GM12878 (cell line): ENCODE measurements around the gene SSR3. TPM values are rescaled to one million over a fixed set of nuclear protein-coding genes. Genes with fewer than 3 reads are reported as not detected.

ENCODE experiments used
- ATAC-seq: fragments of 200-7000 bp; cut with Tn5 transposase; 3 replicates; pipeline ENCODE4 v1.9.1; 2020; ENCODE audit warnings: mild to moderate bottlenecking, moderate library complexity
- BruUV-seq: library from RNA; stranded (reverse); fragments of 400-500 nt; replicated peaks from 2 replicates; lab custom pipeline; 2021; lab: Mats Ljungman, UMichigan
- CTCF ChIA-PET: fragments of 300-600 bp; sonication (Branson Sonifier 250); formaldehyde crosslinking; extraction: SDS; loops from one replicate; lab custom pipeline; 2021; ENCODE audit warnings: inconsistent platforms; lab: Yijun Ruan, JAX
- POLR2A ChIA-PET: fragments of 350-600 bp; formaldehyde crosslinking; extraction: SDS; loops from one replicate; lab custom pipeline; 2021; ENCODE audit warnings: inconsistent platforms; lab: Charles Lee
- RAD21 ChIA-PET: fragments of 300-600 bp; sonication (Branson Sonifier 250); formaldehyde crosslinking; loops from one replicate; lab custom pipeline; 2023; ENCODE audit warnings: antibody characterized with exemption; ENCODE audit not compliant: unreplicated experiment; lab: Charles Lee
- SMC1A ChIA-PET: fragments of 300-600 bp; sonication (Branson Sonifier 250); formaldehyde crosslinking; loops from one replicate; lab custom pipeline; 2023; ENCODE audit not compliant: unreplicated experiment, uncharacterized antibody; lab: Charles Lee
- DNase-seq: peaks from one replicate; pipeline ENCODE4 v3.0.0-alpha.2; 2011; ENCODE audit warnings: low read depth, low spot score
- FAIRE-seq: peaks from 3 replicates; lab custom pipeline; 2011; peaks lifted over from hg19 to GRCh38; lab: Jason Lieb, UNC
- H2AFZ ChIP-seq: 2 replicates; pipeline ENCODE4 v1.6.0; 2011; ENCODE audit warnings: low read depth, low read length, control low read depth; ENCODE audit not compliant: control insufficient read depth
- H3K27ac ChIP-seq: 2 replicates; pipeline ENCODE4 v1.5.1; 2011; ENCODE audit warnings: control low read depth; ENCODE audit not compliant: control insufficient read depth, insufficient read depth
- H3K27me3 ChIP-seq, 2 experiments: replicated peaks in 1 of 2; 2 replicates each; pipeline versions ENCODE4 v1.6.0 to v1.6.1; 2011; ENCODE audit warnings: low read length in 1 of 2; ENCODE audit not compliant: control insufficient read depth in 2 of 2, insufficient read depth in 2 of 2
- H3K36me3 ChIP-seq, 2 experiments: 2 replicates each; pipeline ENCODE4 v1.5.1; 2011; ENCODE audit warnings: low read length in 1 of 2; ENCODE audit not compliant: control insufficient read depth in 2 of 2, insufficient read depth in 2 of 2
- H3K4me1 ChIP-seq: 2 replicates; pipeline ENCODE4 v1.6.1; 2011; ENCODE audit warnings: mild to moderate bottlenecking, low read length, moderate library complexity, mixed read lengths; ENCODE audit not compliant: control insufficient read depth, insufficient read depth
- H3K4me2 ChIP-seq: 2 replicates; pipeline ENCODE4 v1.6.0; 2011; ENCODE audit warnings: control low read depth; ENCODE audit not compliant: control insufficient read depth, insufficient read depth
- H3K4me3 ChIP-seq: fragments of 200-600 bp; sonication (generic); 2 replicates; pipeline ENCODE4 v1.5.1; 2016
- H3K79me2 ChIP-seq: 2 replicates; pipeline ENCODE4 v1.6.0; 2011; ENCODE audit warnings: low read length; ENCODE audit not compliant: control insufficient read depth, insufficient read depth
- H3K9ac ChIP-seq: 2 replicates; pipeline ENCODE4 v1.8.0; 2011; ENCODE audit warnings: low read length, control low read depth, mixed read lengths; ENCODE audit not compliant: control insufficient read depth, insufficient read depth
- H3K9me3 ChIP-seq: replicated peaks from 3 replicates; pipeline ENCODE4 v1.5.1; 2011; ENCODE audit warnings: mild to moderate bottlenecking, low read length; ENCODE audit not compliant: control insufficient read depth, insufficient read depth
- H4K20me1 ChIP-seq: 2 replicates; pipeline ENCODE4 v1.6.0; 2011; ENCODE audit not compliant: control insufficient read depth, insufficient read depth
- CHD2 ChIP-seq: IDR thresholded peaks from 2 replicates; pipeline ENCODE4 v1.6.1; 2011; ENCODE audit warnings: low read depth, low read length, improper control_type of control experiment, borderline replicate concordance
- EGR1 ChIP-seq, 2 experiments: IDR thresholded peaks; 1 replicate in 1 of 2; 2 replicates in 1 of 2; pipeline ENCODE4 v1.6.1; 2011 to 2012; ENCODE audit warnings: low read depth in 2 of 2, low read length in 2 of 2, borderline replicate concordance in 1 of 2, mild to moderate bottlenecking in 1 of 2, moderate library complexity in 1 of 2
- IKZF1 ChIP-seq: fragments of 450-650 bp; conservative IDR thresholded peaks from 2 replicates; pipeline ENCODE4 v1.6.1; 2017; ENCODE audit warnings: antibody characterized with exemption, mild to moderate bottlenecking
- LARP7 ChIP-seq: fragments of 450-650 bp; IDR thresholded peaks from 2 replicates; pipeline ENCODE4 v1.6.1; 2017; ENCODE audit warnings: mild to moderate bottlenecking
- MTA3 ChIP-seq: IDR thresholded peaks from 2 replicates; pipeline ENCODE4 v1.6.1; 2012; ENCODE audit warnings: low read length, inconsistent platforms, borderline replicate concordance
- NFYB ChIP-seq: IDR thresholded peaks from 2 replicates; pipeline ENCODE4 v1.6.1; 2011; ENCODE audit warnings: low read depth, mild to moderate bottlenecking, low read length, improper control_type of control experiment, moderate library complexity; ENCODE audit not compliant: insufficient read depth
- PAX5 ChIP-seq: IDR thresholded peaks from 2 replicates; pipeline ENCODE4 v1.6.1; 2011; ENCODE audit warnings: low read depth, low read length, borderline replicate concordance
- POLR2AphosphoS2 ChIP-seq: IDR thresholded peaks from 2 replicates; pipeline ENCODE4 v1.6.1; 2011; ENCODE audit warnings: low read depth, mild to moderate bottlenecking, low read length, improper control_type of control experiment, moderate library complexity
- REST ChIP-seq: IDR thresholded peaks from 2 replicates; pipeline ENCODE4 v1.6.1; 2012; ENCODE audit warnings: mild to moderate bottlenecking, low read depth, low read length
- SIX5 ChIP-seq: IDR thresholded peaks from 2 replicates; pipeline ENCODE4 v1.6.1; 2011; ENCODE audit warnings: mild to moderate bottlenecking, low read depth, low read length, moderate library complexity; ENCODE audit not compliant: severe bottlenecking
- SP1 ChIP-seq: IDR thresholded peaks from one replicate; pipeline ENCODE4 v1.6.1; 2011; ENCODE audit warnings: low read depth, low read length
- YY1 ChIP-seq: IDR thresholded peaks from 2 replicates; pipeline ENCODE4 v1.6.1; 2011; ENCODE audit warnings: low read depth, mild to moderate bottlenecking, low read length
- ZBTB4 ChIP-seq: fragments of 450-650 bp; formaldehyde crosslinking; IDR thresholded peaks from 2 replicates; pipeline ENCODE4 v1.4.0; 2022; ENCODE audit warnings: mild to moderate bottlenecking, moderate library complexity
- ZNF207 ChIP-seq: fragments of 450-650 bp; IDR thresholded peaks from 2 replicates; pipeline ENCODE4 v1.6.1; 2014; ENCODE audit warnings: antibody characterized with exemption, mild to moderate bottlenecking, borderline replicate concordance
- ZZZ3 ChIP-seq: IDR thresholded peaks from 2 replicates; pipeline ENCODE4 v1.6.1; 2011; ENCODE audit warnings: low read depth; ENCODE audit not compliant: control insufficient read depth, insufficient read length
- WGBS: methylation state at CpG from one replicate; pipeline ENCODE4 v1.1.6; 2016; ENCODE audit warnings: low lambda C conversion rate; ENCODE audit not compliant: insufficient replicate concordance, insufficient coverage; ENCODE audit errors: missing lambda C conversion rate; 5-methylcytosine and 5-hydroxymethylcytosine counted together
- in situ Hi-C: fragments of 300-500 bp; cut with MboI; formaldehyde crosslinking; loops from 9 replicates; pipeline ENCODE4 v1.14.3; 2018; ENCODE audit warnings: mixed read lengths
- intact Hi-C: fragments of 100-400 bp; cut with micrococcal nuclease; formaldehyde crosslinking; loops from one replicate; pipeline ENCODE4 v1.14.2; 2022; ENCODE audit not compliant: unreplicated experiment
- polyA plus RNA-seq, 11 experiments: library from polyadenylated mRNA; depleted of rRNA in 4 of 11; unstranded in 6 of 11; stranded (reverse) in 5 of 11; fragments of >200 nt; fragmentation: Nextera tagmentation in 4 of 11; fragmentation: Illumina TruSeq in 1 of 11; extraction: Ambion mirVana in 4 of 11; extraction: Trizol in 1 of 11; gene quantifications; 1 replicate in 1 of 11; 2 replicates in 10 of 11; pipeline versions ENCODE4 v1.2.1 to v1.2.3, GENCODE V29; 2011 to 2016; ENCODE audit warnings: inconsistent platforms in 2 of 11, missing spikeins in 2 of 11, low read depth in 1 of 11
- total RNA-seq, 4 experiments: library from RNA; depleted of rRNA in 3 of 4; stranded (reverse); fragments of >200 nt in 3 of 4; fragmentation: Illumina TruSeq in 1 of 4; extraction: Trizol in 1 of 4; gene quantifications; 2 replicates each; pipeline versions ENCODE4 v1.2.1 to v1.2.3, GENCODE V29; 2013 to 2021

The SSR3 gene
- total and polyA plus RNA-seq, 10 of the 15 experiments (the other 5 are each of a cell fraction or from before 2014, with no cell fraction given), result 133 to 345 (median 191) TPM

- Histone ChIP-seq H3K4me1 (no peaks in the 10 kb centered on the region), H3K36me3 (no peaks in the 10 kb centered on the region), H4K20me1 (no peaks in the 10 kb centered on the region), H3K79me2 (no peaks in the 10 kb centered on the region), H3K9me3 (no peaks in the 10 kb centered on the region), H3K4me3 (no peak overlapping the region), H2AFZ (no peak overlapping the region), H3K27me3 (no peaks in the 10 kb centered on the region), H3K27ac (no peak overlapping the region), H3K4me2 (no peak overlapping the region), H3K9ac (no peak overlapping the region)
- POLR2A ChIA-PET, result no interaction called here
- CTCF ChIA-PET, result interaction anchor here (0.9 to 9.2 kb wide), 3 partner anchors 10 to 569 kb away, joined by 3 to 75 read pairs (median 3); no protein-coding TSS in a partner anchor
- WGBS, result 65% methylated on average over 5 of the region's 5 CpGs
- in situ Hi-C loops (no loop called here), intact Hi-C loops (no loop called here)
- RAD21 ChIA-PET, result no interaction called here
- SMC1A ChIA-PET, result interaction anchor here (1.4 to 1.9 kb wide), 5 partner anchors 24 to 569 kb away, joined by 4 to 6 read pairs (median 4); no protein-coding TSS in a partner anchor
- no TSS peak for BruUV-seq
- FAIRE-seq (no peak), DNase-seq (no peak), ATAC-seq (no peak)
- TF ChIP-seq YY1 (no peak), ZNF207 (no peak), PAX5 (no peak), IKZF1 (no peak), LARP7 (no peak), SP1 (no peak), POLR2AphosphoS2 (no peak), EGR1 (IDR thresholded peaks at IDR 0.05; ENCODE audit: borderline replicate concordance in 1 of 2, low read depth in 2 of 2, low read length in 2 of 2) (no peak), MTA3 (no peak), CHD2 (no peak), ZZZ3 (no peak), NFYB (no peak), SIX5 (no peak), ZBTB4 (CRISPR knock-in tag) (no peak), REST (no peak)
Observed at GRCh38 chr3:156513619-156514018, 41.3 kb downstream of the SSR3 start.
